Epithelial cell of esophagus (primary cell): ENCODE data around the gene MCM10.
"Not testable (repeated sequence)": the region's sequence is repeated elsewhere in the genome, so short reads cannot be mapped to it uniquely, and the experiment has no call there.

Experiments used
- DNase-seq: peaks from one replicate; pipeline ENCODE4 v3.0.0; 2010; ENCODE audit warnings: low read depth
- H3K4me3 ChIP-seq: 2 replicates; pipeline ENCODE4 v1.5.1; 2011; ENCODE audit warnings: mild to moderate bottlenecking, low read length, control low read depth
- CTCF ChIP-seq: IDR thresholded peaks from 2 replicates; pipeline ENCODE4 v1.5.1; 2011; ENCODE audit warnings: low read depth, mild to moderate bottlenecking, low read length, control low read depth, inconsistent platforms; ENCODE audit not compliant: insufficient read depth; ENCODE audit errors: missing control alignments

MCM10 gene

GRCh38 chr10:13236638-13237037 lies 75.3 kb downstream of the MCM10 start:
- no peak for TF ChIP-seq CTCF
- no peak for DNase-seq
- no peak overlapping the region for H3K4me3 ChIP-seq

DNA sequence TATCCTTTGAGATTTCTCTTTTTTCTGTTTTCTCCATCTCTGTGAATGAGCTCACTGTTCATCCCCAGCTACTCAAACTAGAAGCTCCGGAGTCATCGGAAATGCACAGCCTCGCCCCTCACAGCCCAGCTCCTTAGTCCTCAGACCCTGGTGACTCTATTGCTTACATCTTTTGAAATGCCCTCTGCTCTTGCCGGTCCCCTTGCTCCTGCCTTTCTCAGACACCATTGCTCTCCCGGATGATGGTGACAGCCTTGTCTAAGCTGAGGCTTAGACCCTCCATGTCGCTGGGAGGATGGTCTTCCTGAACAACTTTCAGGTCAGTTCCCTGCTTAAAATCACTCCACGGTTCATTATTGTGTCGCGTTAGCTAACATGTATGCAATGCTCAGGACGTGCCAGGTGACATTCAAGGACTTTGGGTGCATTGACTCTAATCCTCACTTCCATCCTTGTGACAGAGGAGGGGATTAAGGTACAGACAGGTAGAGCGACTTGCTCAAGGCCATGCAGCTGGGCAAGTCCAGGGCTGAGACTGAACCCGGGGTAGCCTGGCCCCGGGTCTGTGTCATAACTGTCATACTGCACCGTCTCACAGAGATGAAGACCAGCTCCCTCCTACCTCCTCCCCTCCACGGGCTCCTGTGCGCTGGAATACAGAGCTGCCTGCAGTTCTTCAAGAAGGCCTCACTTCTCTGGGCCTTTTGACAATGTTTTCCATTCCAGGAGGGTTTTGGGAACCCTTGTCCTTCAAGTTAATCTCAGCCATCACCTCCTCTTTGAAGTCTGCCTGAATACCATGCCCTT lies 77.1 kb downstream of the MCM10 start:
- H3K4me3 ChIP-seq = no peak overlapping the region
- no peak for DNase-seq
- TF ChIP-seq CTCF = no peak

DNA sequence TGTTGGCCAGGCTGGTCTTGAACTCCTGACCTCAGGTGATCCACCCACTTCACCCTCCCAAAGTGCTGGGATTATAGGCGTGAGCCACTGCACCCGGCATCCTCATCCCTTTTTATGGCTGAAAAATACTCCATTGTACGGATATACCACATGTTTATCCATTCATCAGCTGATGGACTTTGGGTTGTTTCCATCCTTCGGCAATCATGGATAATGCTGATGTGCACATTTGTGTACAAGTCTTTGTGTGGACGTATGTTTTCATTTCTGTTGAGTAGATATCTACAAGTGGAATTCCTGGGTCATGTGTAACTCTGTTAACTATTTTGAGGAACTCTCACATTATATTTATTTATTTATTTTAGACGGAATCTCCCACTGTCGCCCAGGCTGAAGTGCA lies 78.6 kb downstream of the MCM10 start:
- DNase-seq = no peak
- no peak for TF ChIP-seq CTCF
- no peak overlapping the region for H3K4me3 ChIP-seq

DNA sequence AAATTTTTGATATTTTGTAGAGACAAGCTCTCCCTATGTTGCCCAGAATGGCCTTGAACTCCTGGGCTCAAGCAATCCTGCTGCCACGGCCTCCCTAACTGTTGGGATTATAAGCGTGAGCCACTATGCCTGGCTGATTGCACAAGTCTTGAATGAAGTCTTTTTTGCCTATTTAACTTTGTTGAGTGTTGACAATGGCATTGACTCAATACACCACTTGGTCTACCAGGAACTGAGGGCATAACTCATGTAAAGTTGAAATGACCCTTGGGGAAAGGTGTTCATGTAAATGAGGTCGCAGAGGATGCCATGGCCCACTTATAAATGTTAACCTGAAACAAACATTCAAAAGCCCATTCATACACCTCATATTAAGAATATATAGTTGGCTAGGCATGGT lies 80.3 kb downstream of the MCM10 start:
- no peak for DNase-seq
- no peak overlapping the region for H3K4me3 ChIP-seq
- no peak for TF ChIP-seq CTCF

DNA sequence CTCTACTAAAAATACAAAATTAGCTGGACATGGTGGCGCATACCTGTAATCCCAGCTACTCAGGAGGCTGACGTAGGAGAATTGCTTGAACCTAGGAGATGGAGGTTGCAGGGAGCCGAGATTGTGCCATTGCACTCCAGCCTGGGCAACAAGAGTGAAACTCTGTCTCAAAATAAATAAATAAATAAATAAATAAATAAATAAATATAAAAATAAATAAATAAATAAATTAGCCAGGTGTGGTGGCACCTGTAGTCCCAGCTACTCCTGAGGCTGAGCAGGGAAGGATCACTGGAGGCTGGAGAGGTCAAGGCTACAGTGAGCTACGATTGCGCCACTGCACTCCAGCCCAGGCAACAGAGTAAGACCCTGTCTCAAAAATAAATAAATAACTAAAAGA lies 80.9 kb downstream of the MCM10 start:
- not testable (repeated sequence) for H3K4me3 ChIP-seq, DNase-seq

DNA sequence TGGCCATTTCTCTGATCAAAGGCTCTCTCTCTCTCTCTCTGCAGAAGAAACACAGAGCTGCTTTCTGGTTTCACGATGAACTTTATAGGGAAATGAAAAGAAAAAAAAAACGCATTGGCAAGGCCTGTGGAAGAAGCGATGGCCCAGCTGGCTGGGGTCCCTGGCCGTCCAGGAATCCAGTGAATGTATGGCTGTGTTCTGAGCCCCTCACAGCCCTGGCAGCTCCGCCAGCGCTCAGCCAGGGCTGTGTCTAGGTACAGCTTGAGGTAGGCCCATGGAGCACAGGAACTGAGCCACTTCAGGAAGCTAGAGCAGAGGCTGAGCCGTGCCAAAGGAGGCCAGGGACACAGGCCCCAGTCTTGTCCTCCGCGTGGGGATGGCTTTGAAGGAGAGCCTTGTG lies 85.9 kb downstream of the MCM10 start:
- no peak for TF ChIP-seq CTCF
- DNase-seq = no peak
- H3K4me3 ChIP-seq = no peak overlapping the region

DNA sequence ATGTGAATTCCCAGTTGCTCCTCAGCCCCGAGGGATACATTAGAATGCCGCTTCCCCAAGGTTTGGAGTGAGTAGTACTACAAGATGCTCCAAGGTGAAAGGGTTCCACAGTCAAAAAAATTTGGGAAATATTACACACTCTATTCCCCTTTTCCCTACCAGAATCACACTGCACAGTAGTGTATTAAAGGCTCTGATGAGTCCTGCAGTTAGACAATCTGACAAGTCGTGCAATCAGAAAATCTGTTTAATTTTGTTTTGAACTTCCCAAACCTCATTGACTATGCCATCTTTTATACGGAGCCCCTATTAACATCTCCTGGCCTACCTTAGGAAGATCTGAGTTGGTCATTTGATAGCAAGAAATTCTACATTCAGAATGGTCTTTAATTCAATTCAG lies 86.4 kb downstream of the MCM10 start:
- no peak for DNase-seq
- H3K4me3 ChIP-seq = no peak overlapping the region
- TF ChIP-seq CTCF = no peak
